Measurements from ENCODE around the gene LEAP2. TPM values are rescaled to one million over a fixed set of nuclear protein-coding genes. Genes with fewer than 3 reads are reported as not detected.

Gene LEAP2
- total RNA-seq, 1 experiment from 2014 or later: 0.36 TPM

DNA sequence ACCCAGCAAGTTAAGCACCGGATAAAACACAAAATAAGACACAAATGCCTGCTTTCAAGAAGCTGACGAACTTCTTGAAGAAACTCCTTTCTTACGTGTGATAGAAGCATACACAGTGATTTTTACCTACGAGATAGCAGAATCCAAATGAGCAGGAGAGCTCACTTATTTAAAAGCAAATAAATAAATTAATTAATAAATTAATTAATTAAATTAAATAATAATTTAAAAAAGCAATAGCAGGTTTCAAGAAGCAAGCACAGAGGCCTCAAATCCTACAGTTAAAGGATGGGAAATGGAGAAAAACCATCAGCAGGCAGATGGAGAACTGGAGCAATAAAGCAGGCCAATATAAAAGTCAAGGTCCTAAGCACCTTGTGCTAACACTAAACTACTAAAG is 17.3 kb downstream of the LEAP2 start:
- POLR2A ChIA-PET (ENCODE audit: unreplicated experiment): no interaction called here
- ATAC-seq (no peak), DNase-seq (no peak)
- no peak overlapping the region for H3K27ac ChIP-seq (ENCODE audit: low read length)
- H3K9me3 ChIP-seq (ENCODE audit: low read length): no peaks in the 10 kb centered on the region
- H3K4me1 ChIP-seq (ENCODE audit: insufficient read depth, low read length): no peaks in the 10 kb centered on the region
- no peaks in the 10 kb centered on the region for H3K9me2 ChIP-seq (replicated peaks; ENCODE audit: low read length)
- H3K27me3 ChIP-seq (ENCODE audit: low read length): no peaks in the 10 kb centered on the region
- peaks cover 58% of the 10 kb centered on the region for H3K36me3 ChIP-seq (ENCODE audit: low read depth, low read length)
- no peaks in the 10 kb centered on the region for H4K20me1 ChIP-seq (ENCODE audit: low read length)
- H3K4me3 ChIP-seq (ENCODE audit: low read length): no peak overlapping the region
- TF ChIP-seq EZH2 (IDR thresholded peaks at IDR 0.05; ENCODE audit: low read length, unreplicated experiment): no peak
- TF ChIP-seq, protein P1, sequence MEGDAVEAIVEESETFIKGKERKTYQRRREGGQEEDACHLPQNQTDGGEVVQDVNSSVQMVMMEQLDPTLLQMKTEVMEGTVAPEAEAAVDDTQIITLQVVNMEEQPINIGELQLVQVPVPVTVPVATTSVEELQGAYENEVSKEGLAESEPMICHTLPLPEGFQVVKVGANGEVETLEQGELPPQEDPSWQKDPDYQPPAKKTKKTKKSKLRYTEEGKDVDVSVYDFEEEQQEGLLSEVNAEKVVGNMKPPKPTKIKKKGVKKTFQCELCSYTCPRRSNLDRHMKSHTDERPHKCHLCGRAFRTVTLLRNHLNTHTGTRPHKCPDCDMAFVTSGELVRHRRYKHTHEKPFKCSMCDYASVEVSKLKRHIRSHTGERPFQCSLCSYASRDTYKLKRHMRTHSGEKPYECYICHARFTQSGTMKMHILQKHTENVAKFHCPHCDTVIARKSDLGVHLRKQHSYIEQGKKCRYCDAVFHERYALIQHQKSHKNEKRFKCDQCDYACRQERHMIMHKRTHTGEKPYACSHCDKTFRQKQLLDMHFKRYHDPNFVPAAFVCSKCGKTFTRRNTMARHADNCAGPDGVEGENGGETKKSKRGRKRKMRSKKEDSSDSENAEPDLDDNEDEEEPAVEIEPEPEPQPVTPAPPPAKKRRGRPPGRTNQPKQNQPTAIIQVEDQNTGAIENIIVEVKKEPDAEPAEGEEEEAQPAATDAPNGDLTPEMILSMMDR (conservative IDR thresholded peaks at IDR 0.05; ENCODE audit: low read depth, low read length): no peak
- no peak for TF ChIP-seq EZH2phosphoT487 (IDR thresholded peaks at IDR 0.05; ENCODE audit: borderline replicate concordance, low read length)
- H3K79me2 ChIP-seq (ENCODE audit: low read length): no peaks in the 10 kb centered on the region
- CTCF ChIA-PET: no interaction called here
- intact Hi-C loops (cut with micrococcal nuclease): no loop called here
- H3K9ac ChIP-seq (ENCODE audit: low read length): no peak overlapping the region
- no TSS peak for BruUV-seq (replicated peaks)
- no peak overlapping the region for H3K4me2 ChIP-seq (ENCODE audit: low read length)
- no peaks in the 10 kb centered on the region for H3F3A ChIP-seq (ENCODE audit: low read length, unreplicated experiment)
- H2AFZ ChIP-seq (ENCODE audit: low read length): no peak overlapping the region

DNA sequence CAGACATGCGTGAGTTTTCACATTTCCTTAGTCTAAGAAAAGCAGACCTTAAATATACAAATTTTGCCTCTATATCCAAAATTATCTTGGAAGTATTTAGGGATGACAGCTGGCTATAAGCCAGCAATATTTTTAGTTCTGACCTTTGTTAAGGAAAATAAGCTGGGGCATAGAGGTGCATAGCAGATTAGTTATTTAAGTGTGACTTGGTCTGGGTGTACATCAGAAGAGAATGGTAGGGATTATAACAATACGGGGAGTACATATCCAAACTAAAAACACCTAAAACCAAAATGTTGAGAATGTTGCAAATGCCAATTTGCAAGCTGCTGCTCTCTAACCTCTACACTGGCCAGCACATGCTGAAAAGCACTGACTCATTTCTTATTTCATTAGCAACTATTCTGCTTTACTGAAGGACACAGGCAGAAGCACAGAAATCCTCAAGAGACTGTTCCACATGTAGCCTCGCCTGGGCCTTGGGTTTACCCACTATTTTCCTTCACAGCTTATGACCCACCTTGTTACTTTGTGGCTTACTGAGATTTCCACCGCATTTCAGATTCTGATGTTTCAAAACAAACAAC is 22.3 kb downstream of the LEAP2 start:
- no peak overlapping the region for H2AFZ ChIP-seq (ENCODE audit: low read length)
- H3K4me1 ChIP-seq (ENCODE audit: insufficient read depth, low read length): no peaks in the 10 kb centered on the region
- TF ChIP-seq EZH2 (IDR thresholded peaks at IDR 0.05; ENCODE audit: low read length, unreplicated experiment): no peak
- no peak for TF ChIP-seq EZH2phosphoT487 (IDR thresholded peaks at IDR 0.05; ENCODE audit: borderline replicate concordance, low read length)
- ATAC-seq (no peak), DNase-seq (no peak)
- peaks cover 44% of the 10 kb centered on the region for H3K36me3 ChIP-seq (ENCODE audit: low read depth, low read length)
- no peaks in the 10 kb centered on the region for H3K79me2 ChIP-seq (ENCODE audit: low read length)
- H3F3A ChIP-seq (ENCODE audit: low read length, unreplicated experiment): no peaks in the 10 kb centered on the region
- CTCF ChIA-PET: no interaction called here
- H4K20me1 ChIP-seq (ENCODE audit: low read length): no peaks in the 10 kb centered on the region
- no peaks in the 10 kb centered on the region for H3K27me3 ChIP-seq (ENCODE audit: low read length)
- no peak overlapping the region for H3K27ac ChIP-seq (ENCODE audit: low read length)
- no peaks in the 10 kb centered on the region for H3K9me3 ChIP-seq (ENCODE audit: low read length)
- H3K4me3 ChIP-seq (ENCODE audit: low read length): no peak overlapping the region
- POLR2A ChIA-PET (ENCODE audit: unreplicated experiment): no interaction called here
- no peak overlapping the region for H3K9ac ChIP-seq (ENCODE audit: low read length)
- no peak overlapping the region for H3K4me2 ChIP-seq (ENCODE audit: low read length)
- intact Hi-C loops (cut with micrococcal nuclease): no loop called here
- no TSS peak for BruUV-seq (replicated peaks)
- no peaks in the 10 kb centered on the region for H3K9me2 ChIP-seq (replicated peaks; ENCODE audit: low read length)

DNA sequence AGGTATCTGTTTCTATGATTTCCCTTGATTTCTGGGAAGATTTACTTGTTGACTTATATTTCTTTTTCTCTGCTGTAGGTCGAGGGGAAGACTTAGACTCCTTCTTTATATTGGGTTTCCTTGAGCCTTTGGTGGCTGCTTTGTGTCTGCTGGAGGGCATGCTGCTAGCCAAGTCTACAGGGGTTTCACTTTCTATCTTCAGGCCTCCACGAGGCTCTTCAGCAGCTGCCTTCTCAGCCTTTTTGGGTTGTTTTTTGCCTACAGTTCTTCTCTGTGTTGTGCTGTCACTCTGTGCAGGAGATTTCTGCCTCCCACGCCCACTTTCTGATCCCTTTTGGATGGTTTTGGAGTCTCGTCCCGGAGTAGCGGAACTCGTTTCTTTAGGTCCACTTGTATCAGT is 23.2 kb downstream of the LEAP2 start:
- H3K27me3 ChIP-seq (ENCODE audit: low read length): no peaks in the 10 kb centered on the region
- no peak overlapping the region for H3K4me3 ChIP-seq (ENCODE audit: low read length)
- ChIA-PET CTCF (no interaction called here), POLR2A (ENCODE audit: unreplicated experiment) (no interaction called here)
- no peak overlapping the region for H3K4me2 ChIP-seq (ENCODE audit: low read length)
- H3K9me2 ChIP-seq (replicated peaks; ENCODE audit: low read length): no peaks in the 10 kb centered on the region
- no peaks in the 10 kb centered on the region for H4K20me1 ChIP-seq (ENCODE audit: low read length)
- ATAC-seq: no peak
- H3K9ac ChIP-seq (ENCODE audit: low read length): no peak overlapping the region
- TSS peak; percentile 35 for BruUV-seq (replicated peaks)
- no peaks in the 10 kb centered on the region for H3K79me2 ChIP-seq (ENCODE audit: low read length)
- no peaks in the 10 kb centered on the region for H3F3A ChIP-seq (ENCODE audit: low read length, unreplicated experiment)
- no peaks in the 10 kb centered on the region for H3K4me1 ChIP-seq (ENCODE audit: insufficient read depth, low read length)
- H2AFZ ChIP-seq (ENCODE audit: low read length): no peak overlapping the region
- no peak for TF ChIP-seq EZH2 (IDR thresholded peaks at IDR 0.05; ENCODE audit: low read length, unreplicated experiment)
- TF ChIP-seq, protein P1 (conservative IDR thresholded peaks at IDR 0.05; ENCODE audit: low read depth, low read length): no peak
- no peak for TF ChIP-seq EZH2phosphoT487 (IDR thresholded peaks at IDR 0.05; ENCODE audit: borderline replicate concordance, low read length)
- H3K27ac ChIP-seq (ENCODE audit: low read length): no peak overlapping the region
- intact Hi-C loops (cut with micrococcal nuclease): no loop called here
- H3K9me3 ChIP-seq (ENCODE audit: low read length): no peaks in the 10 kb centered on the region
- peaks cover 43% of the 10 kb centered on the region for H3K36me3 ChIP-seq (ENCODE audit: low read depth, low read length)
- DNase-seq: no peak
